GM21447 (cell line): ENCODE results near the gene NISCH.
"Not testable (repeated sequence)": the region's sequence is repeated elsewhere in the genome, so short reads cannot be mapped to it uniquely, and the experiment has no call there.

ENCODE experiments used
- ATAC-seq: cut with Tn5 transposase; IDR thresholded peaks from one replicate; pipeline ENCODE4 v1.9.1; 2021; ENCODE audit not compliant: unreplicated experiment

Gene NISCH

GRCh38 chr3:52524752-52525679 is 69.6 kb downstream of the NISCH start:
- no peak for ATAC-seq

- no peak for ATAC-seq
Observed at GRCh38 chr3:52525680-52526561, 70.5 kb downstream of the NISCH start.

DNA sequence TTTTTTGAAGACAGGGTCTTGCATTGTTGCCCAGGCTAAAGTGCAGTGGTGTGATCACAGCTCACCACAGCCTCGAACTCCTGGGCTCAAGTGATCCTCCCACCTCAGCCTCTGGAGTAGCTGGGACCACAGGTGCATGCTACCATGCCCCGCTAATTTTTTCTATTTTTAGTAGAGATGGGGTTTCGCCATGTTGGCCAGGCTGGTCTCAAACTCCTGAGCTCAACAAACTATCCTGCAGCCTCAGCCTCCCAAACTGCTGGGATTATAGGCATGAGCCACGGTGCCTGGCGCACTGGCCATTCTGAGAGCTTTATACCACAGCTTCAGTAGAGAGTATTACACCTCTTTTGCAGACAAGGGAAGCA is 71.3 kb downstream of the NISCH start:
- ATAC-seq, result not testable (repeated sequence)

- ATAC-seq, result no peak
Observed at GRCh38 chr3:52527039-52527731, 71.8 kb downstream of the NISCH start.

DNA sequence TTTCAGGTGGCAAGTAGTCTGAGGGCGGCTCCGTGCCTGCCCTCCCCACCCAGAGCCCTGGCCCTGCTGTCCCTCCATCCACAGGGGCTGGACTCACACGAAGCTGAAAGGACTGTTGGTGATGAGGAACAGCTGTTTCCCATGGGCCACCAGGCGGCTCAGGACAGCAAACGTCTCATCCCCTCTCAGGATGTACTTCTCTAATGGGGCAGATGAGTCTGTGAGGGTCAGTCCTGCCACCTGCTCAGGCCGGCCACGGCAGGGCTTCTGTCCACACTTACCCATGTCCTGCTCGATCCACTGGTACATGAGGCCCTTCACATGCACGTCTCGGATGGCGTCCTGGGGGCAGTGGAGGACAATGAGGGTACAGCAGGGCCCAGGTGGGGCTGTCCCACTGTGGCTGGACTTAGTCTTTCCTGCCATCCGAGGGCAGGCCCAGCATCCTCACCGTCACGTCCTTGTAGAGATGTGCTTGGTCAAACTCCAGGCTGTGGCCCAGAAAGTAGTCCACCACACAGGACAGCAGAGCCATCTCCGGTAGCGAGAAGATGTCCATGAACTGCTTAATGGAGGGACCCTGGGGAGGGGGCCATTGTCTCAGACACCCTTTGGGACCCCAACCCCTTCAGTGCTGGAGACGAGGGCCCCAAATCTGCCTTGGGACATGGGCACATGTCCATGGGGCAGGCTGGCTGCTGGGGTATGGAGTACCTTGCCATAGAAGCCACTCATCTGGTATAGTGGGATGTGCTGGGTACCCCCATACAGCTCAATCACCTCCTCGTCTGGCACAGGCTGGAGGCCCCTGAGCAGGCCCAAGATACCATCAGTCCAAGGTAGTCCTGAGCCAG is 72.6 kb downstream of the NISCH start:
- no peak for ATAC-seq

DNA sequence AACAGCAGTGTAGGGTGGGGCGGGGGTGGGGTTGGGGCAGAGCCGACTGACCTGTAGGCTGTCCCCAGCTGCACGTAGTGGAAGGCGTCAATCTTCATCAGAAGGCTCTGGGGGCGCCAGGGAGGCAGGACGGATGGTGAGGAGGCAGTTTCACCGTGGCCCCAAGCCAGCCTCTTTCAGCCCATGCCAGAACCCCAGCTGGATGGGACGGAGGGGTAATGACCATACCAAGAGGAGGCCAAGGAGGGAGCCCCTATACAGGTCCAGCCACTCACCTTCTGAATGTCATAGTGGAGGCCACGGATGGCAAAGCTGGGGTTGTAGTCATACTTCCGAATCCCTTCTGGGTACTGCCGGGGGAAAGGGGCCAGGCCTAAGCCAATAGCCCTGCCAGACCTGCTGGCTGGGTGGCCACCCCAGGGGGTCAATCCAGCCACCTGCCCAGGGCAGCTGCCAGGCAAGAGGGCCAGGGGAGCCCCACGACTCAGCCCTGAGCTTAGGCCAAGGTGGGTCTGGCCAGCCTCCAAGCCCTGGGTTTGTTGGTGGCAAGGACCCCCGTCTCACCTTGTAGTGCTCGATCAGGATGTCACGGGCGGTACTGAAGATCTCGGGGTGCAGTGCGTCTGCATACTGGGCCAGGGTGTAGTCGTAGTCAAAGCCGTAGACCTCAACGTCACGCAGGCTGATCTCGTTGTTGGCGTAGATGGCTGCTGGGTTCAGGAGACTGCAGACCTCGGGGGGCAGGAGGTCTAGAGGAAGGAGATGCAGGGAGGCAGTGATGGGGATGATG is 73.4 kb downstream of the NISCH start:
- no peak for ATAC-seq

DNA sequence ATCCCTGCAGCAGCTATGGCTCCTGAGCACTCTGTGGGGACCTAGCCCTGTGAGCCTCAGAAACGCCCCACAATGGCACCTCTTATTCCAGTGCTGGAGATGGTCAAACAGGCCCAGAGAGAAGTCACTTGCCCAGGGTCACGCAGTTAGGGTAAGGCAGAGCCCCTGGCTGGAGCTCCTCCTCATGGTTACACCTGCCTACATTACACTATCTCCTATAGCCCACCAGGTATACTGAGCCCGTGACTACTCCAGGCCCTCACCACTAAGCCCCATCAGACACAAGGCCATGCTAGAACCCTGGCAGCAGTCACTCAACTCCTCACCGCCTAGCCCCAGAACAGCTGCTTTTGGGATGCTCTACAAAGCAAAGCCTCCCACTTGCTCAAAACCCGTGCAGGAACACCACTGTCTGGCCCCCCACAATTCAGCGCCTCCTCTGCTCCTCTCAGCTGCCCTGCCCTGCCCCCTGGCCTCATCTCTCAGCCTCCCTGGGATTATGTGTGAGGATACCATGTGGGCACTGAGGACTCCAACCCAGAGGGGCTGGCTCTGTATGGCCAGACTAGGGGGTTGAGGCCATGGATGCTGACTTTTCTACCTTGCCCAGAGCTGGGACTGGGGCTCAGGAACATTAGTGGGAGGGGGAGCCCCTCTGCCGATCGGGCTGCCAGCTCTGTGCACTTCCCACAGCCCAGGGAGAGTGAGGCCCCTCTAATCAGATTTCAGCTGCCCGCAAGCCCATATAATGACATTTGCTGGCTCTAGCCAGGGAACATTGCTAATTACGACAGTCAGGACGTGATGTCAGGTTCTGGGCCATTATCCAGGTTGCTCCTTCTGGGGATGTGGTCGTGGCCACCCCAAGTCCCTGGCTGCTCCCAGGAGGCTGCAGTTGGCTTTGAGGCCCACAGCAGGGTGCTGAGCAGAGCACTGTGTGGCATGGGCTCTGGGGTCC is 74.3 kb downstream of the NISCH start:
- ATAC-seq, result no peak

GRCh38 chr3:52530918-52531826 is 75.8 kb downstream of the NISCH start:
- ATAC-seq, result no peak

- ATAC-seq, result no peak
Observed at GRCh38 chr3:52531860-52532516, 76.6 kb downstream of the NISCH start.

DNA sequence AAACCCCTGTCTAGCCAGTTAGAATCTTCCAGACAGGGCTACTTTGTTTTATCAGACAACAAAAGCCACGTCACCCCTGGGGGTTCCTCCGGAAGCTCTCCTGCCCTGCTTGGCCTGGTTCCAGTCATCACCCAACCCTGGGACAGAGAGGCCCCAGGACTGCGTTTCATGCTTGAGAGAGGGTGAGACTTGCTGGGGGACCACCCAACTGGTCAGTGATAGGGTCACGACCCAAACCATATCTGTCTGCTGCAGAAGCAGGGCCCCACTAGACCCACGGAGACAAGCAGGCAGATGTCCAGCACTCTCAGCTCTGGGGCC is 77.1 kb downstream of the NISCH start:
- ATAC-seq, result no peak

GRCh38 chr3:52532838-52533622 is 77.6 kb downstream of the NISCH start:
- no peak for ATAC-seq

- no peak for ATAC-seq
Observed at GRCh38 chr3:52533623-52534280, 78.3 kb downstream of the NISCH start, which contains the start of gene NT5DC2. Gene NT5DC2, minus strand, starts transcription at chr3:52533857. Its CDS starts 120 bp downstream, at chr3:52533737.

DNA sequence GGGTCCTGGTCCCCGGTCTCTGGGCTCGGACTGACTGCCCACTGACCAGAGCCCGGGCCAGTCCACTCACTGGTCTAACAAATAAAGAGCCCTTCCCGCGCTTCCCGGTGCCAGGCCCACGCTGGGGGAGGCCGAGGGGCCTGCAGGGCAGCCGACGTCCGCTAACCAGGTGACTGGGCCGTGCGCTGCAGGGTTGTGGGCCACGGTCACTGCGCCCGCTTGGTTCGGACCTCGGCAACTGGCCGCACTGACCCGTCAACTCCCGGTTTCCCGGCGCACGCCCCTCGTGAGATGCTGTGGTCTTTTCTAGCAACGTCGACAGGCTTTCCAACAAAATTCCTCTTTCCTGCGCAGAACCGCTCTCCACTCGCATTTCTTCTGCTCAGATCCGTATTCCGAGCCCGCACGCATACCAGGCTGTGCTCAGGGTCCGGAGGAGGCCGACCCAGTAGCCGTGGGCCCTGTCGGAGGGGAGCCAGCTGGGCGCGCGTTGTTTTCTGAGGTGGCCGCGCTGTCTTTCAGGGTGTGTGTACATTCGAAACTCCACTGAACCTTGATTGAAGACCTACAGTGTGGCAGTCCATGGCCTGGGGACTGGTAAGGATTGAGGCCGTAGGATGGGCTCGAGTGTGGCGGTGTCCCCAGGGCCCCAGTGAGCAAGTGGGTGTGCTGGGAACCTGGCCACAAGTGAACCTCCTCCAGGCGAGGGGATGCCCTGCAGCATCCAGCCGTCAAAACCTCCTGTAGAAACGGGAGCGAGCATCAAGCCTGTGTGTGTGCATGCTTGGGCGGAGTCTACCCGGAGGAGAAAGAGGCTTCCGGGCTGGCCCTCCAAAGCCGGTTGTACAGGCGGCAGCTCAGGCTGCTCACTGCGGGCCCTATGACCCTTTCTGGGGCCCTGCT is 79.1 kb downstream of the NISCH start:
- no peak for ATAC-seq

DNA sequence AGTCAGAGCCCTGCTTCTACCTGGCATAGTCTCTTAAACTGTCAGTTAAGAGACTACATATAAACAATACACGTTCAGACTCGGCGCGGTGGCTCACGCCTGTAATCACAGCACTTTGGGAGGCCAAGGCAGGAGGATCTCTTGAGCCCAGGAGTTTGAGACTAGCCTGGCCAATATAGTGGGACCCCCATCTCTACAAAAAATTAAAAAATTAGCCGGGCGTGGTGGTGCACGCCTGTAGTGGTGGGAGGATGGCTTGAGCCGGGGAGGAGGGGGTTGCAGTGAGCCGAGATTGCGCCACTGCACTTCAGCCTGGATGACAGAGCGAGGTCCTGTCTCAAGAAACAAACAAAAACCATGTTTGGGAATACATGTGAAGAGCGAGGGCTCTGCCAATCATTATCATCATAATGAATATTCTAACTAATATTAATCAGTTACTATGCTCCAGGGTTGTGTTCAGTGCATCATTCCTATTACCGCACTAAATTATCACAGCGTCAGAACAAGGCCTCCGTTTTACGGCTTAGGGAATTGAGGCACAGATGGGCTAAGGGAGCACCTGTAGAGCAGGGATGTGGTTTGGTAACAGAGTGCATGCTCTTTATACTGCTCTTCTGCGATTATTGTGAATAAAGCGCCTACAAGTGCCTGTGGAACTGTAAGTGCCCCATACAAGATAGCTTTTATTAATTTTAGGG is 80.2 kb downstream of the NISCH start:
- no peak for ATAC-seq
